Activated CD4-positive, alpha-beta memory T cell treated with anti-CD3 and anti-CD28 coated beads, Interleukin-2, amount 10 ng/mL, durations not matched to agents 7 days and 5 days (primary cell): Measurements from ENCODE around the gene FBXW4. TPM values are rescaled to one million over a fixed set of nuclear protein-coding genes. Genes with fewer than 3 reads are reported as not detected.

Experiments
- CTCF ChIA-PET: fragments of 350-600 bp; sonication (Branson Sonifier 250); formaldehyde crosslinking; loops from one replicate; lab custom pipeline; 2021; ENCODE audit warnings: antibody characterized with exemption, inconsistent platforms; lab: Charles Lee
- POLR2A ChIA-PET: fragments of 350-600 bp; sonication (Branson Sonifier 250); formaldehyde crosslinking; loops from one replicate; lab custom pipeline; 2021; ENCODE audit warnings: antibody characterized with exemption; lab: Charles Lee
- DNase-seq: peaks from one replicate; pipeline ENCODE4 v3.0.0-alpha.2; 2020
- H3K27ac Mint-ChIP-seq: one replicate; pipeline ENCODE4 v1.8.0; 2021; ENCODE audit warnings: mild to moderate bottlenecking, mixed read lengths
- H3K27me3 Mint-ChIP-seq: one replicate; pipeline ENCODE4 v1.8.0; 2021; ENCODE audit warnings: mixed read lengths
- H3K36me3 Mint-ChIP-seq: one replicate; pipeline ENCODE4 v1.8.0; 2021; ENCODE audit warnings: low read depth, mixed read lengths
- H3K4me1 Mint-ChIP-seq: one replicate; pipeline ENCODE4 v1.8.0; 2021; ENCODE audit warnings: mixed read lengths
- H3K4me3 Mint-ChIP-seq: one replicate; pipeline ENCODE4 v1.8.0; 2021; ENCODE audit warnings: mild to moderate bottlenecking, mixed read lengths
- H3K9me3 Mint-ChIP-seq: one replicate; pipeline ENCODE4 v1.8.0; 2021; ENCODE audit warnings: mixed read lengths
- total RNA-seq, 2 experiments: library from RNA; stranded (reverse); gene quantifications; one replicate each; pipeline ENCODE4 v1.2.3, GENCODE V29; 2021

Gene FBXW4
- total RNA-seq, 2 experiments from 2014 or later, result 36.8 to 37.3 TPM

DNA sequence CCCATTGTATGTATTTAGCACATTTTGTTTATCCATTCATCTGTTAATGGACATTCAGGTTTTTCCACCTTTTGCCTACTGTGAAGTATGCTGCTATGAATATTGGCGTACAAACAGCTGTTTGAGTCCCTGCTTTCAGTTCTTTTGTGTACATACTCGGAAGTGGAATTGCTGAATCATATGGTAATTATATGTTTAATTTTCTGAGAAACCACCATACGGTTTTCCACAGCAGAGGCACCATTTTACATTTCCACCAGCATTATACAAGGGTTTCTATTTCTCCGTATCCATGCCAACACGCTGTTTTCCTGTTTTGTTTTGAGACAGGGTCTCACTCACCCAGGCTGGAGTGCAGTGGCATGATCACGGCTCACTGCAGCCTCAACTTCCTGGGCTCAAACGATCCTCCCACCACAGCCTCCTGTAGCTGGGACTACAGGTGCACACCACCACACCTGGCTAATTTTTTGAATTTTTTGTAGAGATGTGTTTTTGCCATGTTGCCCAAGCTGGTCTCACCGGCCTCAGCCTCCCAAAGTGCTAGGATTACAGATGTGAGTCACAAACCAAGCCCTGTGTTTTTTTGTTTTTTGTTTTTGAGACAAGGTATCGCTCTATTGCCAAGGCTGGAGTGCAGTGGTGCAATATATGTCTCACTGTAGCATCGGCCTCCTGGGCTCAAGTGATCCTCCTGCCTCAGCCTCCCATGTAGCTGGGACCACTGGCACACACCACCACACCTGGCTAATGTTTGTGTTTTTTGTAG lies 22.1 kb upstream of the FBXW4 start:
- H3K27ac Mint-ChIP-seq, result peak overlapping the region; percentile 84
- peak; percentile 37 for DNase-seq
- no peaks in the 10 kb centered on the region for H3K9me3 Mint-ChIP-seq
- peaks cover 11% of the 10 kb centered on the region for H3K4me1 Mint-ChIP-seq
- no peaks in the 10 kb centered on the region for H3K36me3 Mint-ChIP-seq
- peaks cover 4% of the 10 kb centered on the region for H3K27me3 Mint-ChIP-seq
- CTCF ChIA-PET, result interaction anchor here (1.3 kb wide), 1 partner anchor 114 kb away, joined by 3 read pairs; no protein-coding TSS in a partner anchor
- POLR2A ChIA-PET, result interaction anchor here (0.6 to 2.7 kb wide), 7 partner anchors 12 to 129 kb away, joined by 3 to 13 read pairs (median 3); partner anchors contain the start of genes DPCD, OGA and POLL
- H3K4me3 Mint-ChIP-seq, result no peak overlapping the region

DNA sequence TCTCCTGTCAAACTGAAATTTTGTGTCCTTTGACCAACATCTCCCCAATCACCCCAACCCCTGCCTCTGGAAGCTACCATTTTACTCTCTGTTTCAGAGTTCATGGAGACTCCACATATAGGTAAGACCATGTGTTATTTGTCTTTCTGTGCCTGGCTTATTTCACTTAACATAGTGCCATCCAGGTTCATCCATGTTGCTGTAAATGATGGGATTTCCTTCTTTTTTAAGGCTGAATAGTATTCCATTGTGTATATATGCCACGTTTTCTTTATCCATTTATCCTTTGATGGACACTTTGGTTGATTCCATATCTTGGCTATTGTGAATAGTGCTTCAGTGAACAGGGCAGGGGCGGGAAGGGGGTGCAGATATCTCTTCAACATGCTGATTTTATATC lies 18.0 kb upstream of the FBXW4 start:
- Mint-ChIP-seq H3K27ac (no peak overlapping the region), H3K36me3 (no peaks in the 10 kb centered on the region), H3K27me3 (peaks cover 25% of the 10 kb centered on the region), H3K4me1 (peaks cover 25% of the 10 kb centered on the region), H3K9me3 (no peaks in the 10 kb centered on the region), H3K4me3 (no peak overlapping the region)
- DNase-seq, result no peak
- CTCF ChIA-PET, result no interaction called here
- POLR2A ChIA-PET, result interaction anchor here (1.9 kb wide), 1 partner anchor 17 kb away, joined by 5 read pairs; no protein-coding TSS in a partner anchor

DNA sequence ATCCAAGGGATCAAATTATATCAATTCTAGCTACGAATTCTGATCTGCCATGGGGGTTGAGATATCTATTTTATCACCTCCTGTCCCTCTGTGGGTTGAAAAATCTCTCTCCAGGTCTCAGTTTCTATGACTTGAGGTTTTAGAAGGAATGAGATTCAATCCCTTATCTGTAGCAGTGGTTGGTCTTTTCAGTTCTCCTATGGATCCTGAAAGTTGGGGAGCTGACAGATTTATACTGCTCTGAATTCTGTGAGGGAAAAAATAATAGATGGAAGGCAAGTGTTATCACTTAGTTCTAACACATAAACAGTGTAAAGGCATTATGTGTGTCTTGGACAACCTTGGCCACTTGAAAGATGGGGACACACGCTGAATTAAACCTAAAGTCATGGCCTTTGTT lies 15.8 kb upstream of the FBXW4 start:
- no peaks in the 10 kb centered on the region for H3K9me3 Mint-ChIP-seq
- no peak overlapping the region for H3K4me3 Mint-ChIP-seq
- H3K27ac Mint-ChIP-seq, result no peak overlapping the region
- DNase-seq, result no peak
- peaks cover 18% of the 10 kb centered on the region for H3K4me1 Mint-ChIP-seq
- H3K27me3 Mint-ChIP-seq, result peaks cover 34% of the 10 kb centered on the region
- no peaks in the 10 kb centered on the region for H3K36me3 Mint-ChIP-seq
- POLR2A ChIA-PET, result no interaction called here
- CTCF ChIA-PET, result interaction anchor here (0.6 to 1.1 kb wide), 2 partner anchors 108 to 479 kb away, joined by 4 read pairs; no protein-coding TSS in a partner anchor

DNA sequence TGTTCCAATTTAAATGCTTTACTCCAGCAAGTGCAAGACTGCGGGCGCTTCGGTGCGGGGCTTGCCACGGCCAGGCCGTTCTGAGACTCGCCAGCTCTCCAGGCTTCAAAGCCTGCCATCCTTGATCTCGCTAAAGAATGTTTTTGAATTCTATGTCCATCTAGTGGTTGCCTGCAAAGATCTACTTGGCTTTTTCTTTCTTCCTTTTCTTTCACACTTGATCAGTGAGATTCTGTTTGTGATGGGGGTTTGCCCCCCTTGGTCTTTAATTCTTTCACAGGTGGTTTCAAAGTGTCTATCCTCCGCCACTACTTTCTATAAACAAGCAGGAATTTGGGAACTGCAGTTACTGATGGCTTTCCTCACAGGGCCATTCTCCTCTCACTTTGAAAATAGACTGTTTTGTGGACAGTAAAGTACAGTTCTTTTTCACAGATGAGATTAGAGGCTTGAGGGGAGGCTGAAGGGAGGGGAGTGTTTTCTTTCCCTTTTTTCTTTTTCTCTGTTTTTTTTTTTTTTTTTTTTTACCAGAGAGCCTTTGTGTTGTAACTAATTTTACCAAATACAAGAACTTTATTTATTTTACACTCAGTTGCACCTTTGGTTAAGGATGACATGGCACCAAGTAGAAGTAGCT lies 15.2 kb upstream of the FBXW4 start:
- Mint-ChIP-seq H3K27ac (no peak overlapping the region), H3K4me3 (no peak overlapping the region), H3K27me3 (peaks cover 34% of the 10 kb centered on the region), H3K4me1 (peaks cover 18% of the 10 kb centered on the region), H3K9me3 (no peaks in the 10 kb centered on the region), H3K36me3 (no peaks in the 10 kb centered on the region)
- no peak for DNase-seq
- POLR2A ChIA-PET, result no interaction called here
- CTCF ChIA-PET, result interaction anchor here (0.6 to 1.1 kb wide), 2 partner anchors 71 to 479 kb away, joined by 4 read pairs; no protein-coding TSS in a partner anchor

DNA sequence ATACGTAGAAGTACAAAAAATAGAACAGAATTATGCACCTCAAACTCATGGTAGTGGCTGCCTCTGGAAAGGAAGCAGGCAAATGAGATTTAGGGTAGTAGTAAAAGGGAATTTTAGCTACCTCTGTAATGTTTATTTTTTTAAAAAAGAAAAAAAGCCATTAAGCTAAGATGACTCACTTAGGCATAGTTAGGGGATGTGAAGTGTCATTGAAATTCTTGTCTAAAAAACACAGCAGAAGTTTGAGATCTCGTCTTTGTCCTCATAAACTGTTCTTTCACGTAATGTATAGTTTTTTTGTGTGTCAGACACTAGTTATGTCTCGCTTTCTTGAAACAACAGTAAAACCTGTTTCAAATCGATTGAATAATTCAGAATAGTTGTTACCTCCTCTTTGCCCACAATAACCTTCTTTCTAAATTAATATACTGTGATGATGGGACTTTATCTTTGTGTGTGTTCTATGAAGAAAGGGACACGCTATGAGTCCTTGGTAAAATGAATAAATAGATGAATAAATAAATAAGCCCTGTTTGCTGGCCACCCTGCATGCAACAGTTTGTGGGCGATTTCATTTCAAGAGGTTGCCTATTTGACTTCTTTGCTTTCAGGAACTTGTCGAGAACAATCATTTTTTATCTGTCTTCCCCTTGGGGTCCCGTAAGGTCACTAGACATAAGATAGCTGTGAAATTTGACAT lies 14.5 kb upstream of the FBXW4 start:
- Mint-ChIP-seq H3K4me3 (no peak overlapping the region), H3K27ac (no peak overlapping the region), H3K4me1 (peaks cover 21% of the 10 kb centered on the region), H3K27me3 (peaks cover 35% of the 10 kb centered on the region), H3K36me3 (no peaks in the 10 kb centered on the region), H3K9me3 (no peaks in the 10 kb centered on the region)
- ChIA-PET POLR2A (interaction anchor here (0.6 kb wide), 1 partner anchor 26 kb away, joined by 3 read pairs; no protein-coding TSS in a partner anchor), CTCF (interaction anchor here (0.6 to 1.4 kb wide), 3 partner anchors 66 to 607 kb away, joined by 3 to 4 read pairs (median 3); no protein-coding TSS in a partner anchor)
- DNase-seq, result no peak

DNA sequence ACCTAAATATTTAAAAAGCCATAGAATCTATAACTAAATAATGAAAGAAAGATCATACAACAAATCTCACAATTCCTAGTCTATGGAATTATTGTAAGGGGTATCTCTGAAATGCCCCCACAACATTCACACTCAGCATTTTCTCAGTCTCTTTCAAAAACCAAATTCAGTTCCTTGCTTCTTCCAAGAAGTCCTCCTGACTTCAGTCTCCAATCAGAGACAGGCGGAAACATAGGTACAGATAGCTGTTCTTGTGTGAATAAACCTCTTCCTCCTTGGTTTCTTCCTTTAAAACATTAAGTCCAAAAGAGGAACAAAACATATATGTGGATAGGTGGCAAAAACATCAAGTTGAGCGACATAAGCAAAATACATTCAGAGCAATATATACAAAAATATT lies 13.9 kb upstream of the FBXW4 start:
- ChIA-PET CTCF (interaction anchor here (0.6 to 1.4 kb wide), 2 partner anchors 66 to 607 kb away, joined by 3 read pairs; no protein-coding TSS in a partner anchor), POLR2A (no interaction called here)
- Mint-ChIP-seq H3K27ac (no peak overlapping the region), H3K27me3 (peaks cover 35% of the 10 kb centered on the region), H3K4me1 (peaks cover 26% of the 10 kb centered on the region), H3K9me3 (no peaks in the 10 kb centered on the region), H3K36me3 (no peaks in the 10 kb centered on the region), H3K4me3 (no peak overlapping the region)
- no peak for DNase-seq

DNA sequence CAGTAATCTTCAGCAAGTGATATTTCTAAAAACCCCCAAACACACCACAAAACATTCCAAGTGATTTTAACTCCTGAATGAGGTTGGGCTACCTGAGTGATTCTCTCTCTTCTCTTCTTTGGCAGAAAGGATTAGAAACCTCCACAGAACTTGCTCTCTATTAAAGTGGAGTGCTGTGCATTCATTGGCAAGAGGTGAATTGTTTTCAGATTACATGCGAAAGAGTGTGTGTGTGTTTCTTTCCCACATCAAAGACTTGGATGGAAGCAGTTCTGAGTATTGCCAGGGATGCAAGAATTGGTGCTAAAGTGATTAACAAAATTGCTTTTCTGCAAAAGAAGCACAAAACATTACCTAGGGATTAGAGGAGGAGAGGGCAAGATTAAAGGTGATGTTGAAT lies 13.1 kb upstream of the FBXW4 start:
- ChIA-PET POLR2A (interaction anchor here (1.0 kb wide), 1 partner anchor 15 kb away, joined by 4 read pairs; no protein-coding TSS in a partner anchor), CTCF (no interaction called here)
- no peak for DNase-seq
- no peaks in the 10 kb centered on the region for H3K36me3 Mint-ChIP-seq
- H3K27me3 Mint-ChIP-seq, result peaks cover 35% of the 10 kb centered on the region
- peaks cover 32% of the 10 kb centered on the region for H3K4me1 Mint-ChIP-seq
- no peak overlapping the region for H3K27ac Mint-ChIP-seq
- H3K9me3 Mint-ChIP-seq, result no peaks in the 10 kb centered on the region
- H3K4me3 Mint-ChIP-seq, result no peak overlapping the region

DNA sequence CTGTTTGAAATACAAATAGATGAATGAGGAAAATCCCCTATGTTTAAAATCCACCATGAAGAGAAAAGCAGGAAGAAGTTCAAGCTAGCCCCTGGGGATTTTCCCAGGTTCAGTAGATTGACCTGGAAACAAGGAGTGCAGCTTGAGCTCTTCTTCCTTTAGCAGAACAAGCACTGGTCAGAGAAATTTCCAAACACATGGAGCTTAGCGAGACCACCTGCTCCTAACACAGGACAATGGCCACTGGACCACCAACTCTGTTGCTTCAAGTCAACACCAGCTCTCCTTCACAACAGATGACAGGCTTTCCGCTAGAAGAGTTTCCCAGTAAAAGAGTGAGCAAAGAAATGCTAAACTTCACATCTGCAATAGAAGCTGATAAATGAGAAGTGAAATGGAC lies 9.4 kb upstream of the FBXW4 start:
- ChIA-PET POLR2A (interaction anchor here (0.9 to 3.0 kb wide), 4 partner anchors 10 to 114 kb away, joined by 3 to 22 read pairs (median 9); partner anchors contain the start of genes FBXW4 and OGA), CTCF (interaction anchor here (1.5 to 2.4 kb wide), 3 partner anchors 77 to 107 kb away, joined by 3 to 7 read pairs (median 5); no protein-coding TSS in a partner anchor)
- peaks cover 22% of the 10 kb centered on the region for H3K27me3 Mint-ChIP-seq
- no peak overlapping the region for H3K4me3 Mint-ChIP-seq
- H3K36me3 Mint-ChIP-seq, result peaks cover 8% of the 10 kb centered on the region
- H3K4me1 Mint-ChIP-seq, result peaks cover 36% of the 10 kb centered on the region
- no peaks in the 10 kb centered on the region for H3K9me3 Mint-ChIP-seq
- no peak for DNase-seq
- H3K27ac Mint-ChIP-seq, result no peak overlapping the region

DNA sequence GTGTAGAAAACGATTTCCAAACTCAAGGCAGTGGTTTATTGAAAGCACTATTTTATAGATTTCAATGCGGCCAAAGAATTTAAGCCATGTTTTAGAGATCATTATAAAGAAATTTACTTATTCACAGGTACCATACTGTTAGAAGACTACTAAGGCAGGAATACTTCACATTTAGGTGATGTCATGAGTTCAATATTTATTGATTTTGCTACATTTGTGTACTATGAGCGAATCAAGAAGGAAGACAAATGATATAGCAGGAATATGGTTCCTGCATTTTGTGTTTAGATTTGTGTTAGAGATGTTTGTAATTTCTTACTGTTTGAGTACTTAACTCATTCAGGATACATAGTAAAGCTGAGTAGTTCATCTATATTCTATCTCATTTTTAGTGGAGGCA lies 1.7 kb upstream of the FBXW4 start:
- H3K9me3 Mint-ChIP-seq, result no peaks in the 10 kb centered on the region
- H3K27ac Mint-ChIP-seq, result no peak overlapping the region
- peaks cover 31% of the 10 kb centered on the region for H3K4me1 Mint-ChIP-seq
- ChIA-PET CTCF (no interaction called here), POLR2A (no interaction called here)
- H3K36me3 Mint-ChIP-seq, result peaks cover 21% of the 10 kb centered on the region
- H3K4me3 Mint-ChIP-seq, result no peak overlapping the region
- no peak for DNase-seq
- H3K27me3 Mint-ChIP-seq, result no peaks in the 10 kb centered on the region

DNA sequence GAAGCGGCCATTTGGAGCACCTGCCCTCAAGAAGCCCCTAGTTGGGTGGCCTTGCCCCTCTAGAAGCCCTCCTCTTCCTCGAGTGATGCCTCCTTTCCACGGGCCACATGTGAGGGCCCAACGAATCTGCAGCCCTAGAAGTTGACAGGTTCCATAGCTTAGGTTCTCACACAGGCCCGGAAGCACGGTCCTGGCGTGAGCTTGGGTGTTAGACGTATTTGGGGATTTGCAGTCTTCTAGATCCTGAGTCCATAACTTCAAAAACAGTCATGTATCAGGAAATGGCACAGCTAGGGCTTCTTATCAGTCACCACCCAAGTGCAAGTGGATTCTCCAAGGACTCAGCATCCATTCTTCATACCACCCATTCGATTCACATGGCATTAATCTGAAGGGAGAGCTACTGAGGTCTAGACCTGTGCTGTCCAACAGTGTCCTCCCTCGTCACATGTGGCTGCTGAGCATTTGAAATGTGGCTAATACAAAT lies 477 bp upstream of the FBXW4 start:
- POLR2A ChIA-PET, result interaction anchor here (0.7 to 3.5 kb wide), 11 partner anchors 10 to 664 kb away, joined by 3 to 22 read pairs (median 4); partner anchors contain the start of genes OGA, PDZD7, POLL and SFXN3
- H3K36me3 Mint-ChIP-seq, result peaks cover 25% of the 10 kb centered on the region
- peak overlapping the region; percentile 73 for H3K27ac Mint-ChIP-seq
- DNase-seq, result no peak
- no peaks in the 10 kb centered on the region for H3K27me3 Mint-ChIP-seq
- CTCF ChIA-PET, result no interaction called here
- H3K4me3 Mint-ChIP-seq, result peak overlapping the region; percentile 72
- H3K9me3 Mint-ChIP-seq, result no peaks in the 10 kb centered on the region
- H3K4me1 Mint-ChIP-seq, result peaks cover 35% of the 10 kb centered on the region

DNA sequence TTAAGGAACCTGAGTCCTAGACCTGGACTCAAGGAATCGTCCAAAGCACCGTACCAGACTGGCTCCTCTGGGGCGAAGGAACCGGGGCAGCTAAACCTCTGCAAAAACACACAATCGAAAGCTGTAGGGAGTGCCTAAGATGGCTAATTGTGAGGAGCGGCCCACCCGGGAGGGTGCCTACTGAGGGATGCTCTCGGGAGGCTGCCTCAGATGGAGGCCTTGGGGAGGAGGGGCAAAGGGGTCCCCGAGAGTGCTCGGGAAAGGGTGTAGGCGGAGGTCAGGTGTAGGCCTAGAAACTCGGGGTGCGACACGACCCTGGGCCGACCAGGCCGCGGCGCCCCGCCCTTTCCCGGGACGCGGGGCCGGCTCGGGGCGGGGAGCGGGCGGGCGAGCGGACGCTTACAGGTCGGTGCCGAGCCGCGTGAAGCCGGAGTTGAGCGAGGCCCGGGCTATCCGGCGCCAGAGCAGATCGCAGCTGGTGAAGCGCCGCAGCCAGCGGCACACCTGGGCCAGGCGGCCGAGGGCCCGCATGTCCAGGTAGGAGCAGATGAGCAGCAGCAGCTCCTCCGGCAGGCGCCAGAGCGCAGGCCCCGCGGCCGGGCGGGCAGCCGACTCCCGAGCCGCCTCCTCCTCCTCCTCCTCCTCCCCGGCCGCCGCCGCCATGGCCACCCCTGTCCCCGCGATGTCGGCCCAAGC lies 844 bp downstream of the FBXW4 start:
- Mint-ChIP-seq H3K4me1 (peaks cover 35% of the 10 kb centered on the region), H3K9me3 (no peaks in the 10 kb centered on the region), H3K27me3 (no peaks in the 10 kb centered on the region), H3K36me3 (peaks cover 20% of the 10 kb centered on the region), H3K4me3 (peak overlapping the region; percentile 97), H3K27ac (peak overlapping the region; percentile 97)
- ChIA-PET CTCF (interaction anchor here (0.5 to 2.7 kb wide), 3 partner anchors 87 to 227 kb away, joined by 3 to 7 read pairs (median 3); no protein-coding TSS in a partner anchor), POLR2A (interaction anchor here (0.7 to 3.5 kb wide), 13 partner anchors 8 to 701 kb away, joined by 3 to 22 read pairs (median 4); partner anchors contain the start of genes OGA and POLL)
- peak; percentile 74 for DNase-seq
